Fibroblast of peridontal ligament (primary cell): ENCODE measurements around the gene FUNDC1.

Experiments
- DNase-seq: peaks from one replicate; pipeline ENCODE4 v3.0.0-alpha.2; 2010; ENCODE audit errors: extremely low read depth

Gene FUNDC1

DNA sequence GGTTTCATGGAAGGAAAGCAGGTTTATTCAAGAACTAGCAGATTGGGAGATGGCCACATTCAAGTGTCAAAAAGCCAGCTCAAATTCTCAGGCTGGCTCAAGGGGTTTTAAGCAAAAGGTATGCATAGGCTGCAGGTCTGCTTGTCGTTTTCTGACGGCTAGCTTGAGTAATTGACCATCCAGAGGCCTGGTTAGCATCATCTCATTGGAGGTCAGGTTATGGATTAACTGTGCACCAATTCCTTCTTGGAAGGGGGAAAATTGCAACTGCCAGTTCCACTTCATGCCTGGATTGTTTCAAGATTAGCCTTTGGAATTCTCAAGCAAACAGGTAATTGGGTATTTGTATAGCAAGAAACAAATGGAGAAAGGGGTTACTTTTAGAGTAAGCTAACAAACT lies 62.1 kb downstream of the FUNDC1 start:
- no peak for DNase-seq

DNA sequence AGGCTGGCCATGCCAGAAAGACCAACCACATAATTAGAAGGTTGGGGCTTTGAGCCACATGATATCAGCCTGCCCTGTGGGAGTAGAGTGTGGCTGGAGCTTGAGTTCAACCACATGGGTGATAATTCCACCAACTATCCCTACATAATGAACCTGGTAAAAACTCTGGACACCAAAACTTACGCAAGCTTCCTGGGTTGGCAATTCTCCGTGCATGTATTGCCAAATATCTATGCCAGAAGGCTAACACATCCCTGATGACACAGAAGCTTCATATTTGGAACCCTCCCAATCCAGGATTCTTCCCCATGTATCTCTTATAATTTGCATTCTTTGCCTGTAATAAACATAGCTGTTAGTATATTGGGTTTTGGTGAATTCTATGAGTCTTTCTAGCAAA lies 68.2 kb downstream of the FUNDC1 start:
- peak; percentile 40 for DNase-seq
